Colonic mucosa (tissue), 4 donors: ENCODE results near the gene GPRC6A. TPM values are rescaled to one million over a fixed set of nuclear protein-coding genes. Genes with fewer than 3 reads are reported as not detected.

ENCODE experiments used
- DNase-seq: peaks from one replicate; pipeline ENCODE4 v3.0.0-alpha.2; 2020
- H3K27ac ChIP-seq: fragments of 200-600 bp; one replicate; pipeline ENCODE4 v1.8.0; 2021
- H3K27me3 ChIP-seq: fragments of 200-600 bp; one replicate; pipeline ENCODE4 v1.8.0; 2021
- H3K36me3 ChIP-seq: fragments of 200-600 bp; one replicate; pipeline ENCODE4 v1.8.0; 2021
- H3K4me1 ChIP-seq: fragments of 200-600 bp; one replicate; pipeline ENCODE4 v1.8.0; 2021; ENCODE audit warnings: mild to moderate bottlenecking
- H3K4me3 ChIP-seq: fragments of 200-600 bp; one replicate; pipeline ENCODE4 v1.8.0; 2021
- H3K9ac ChIP-seq, 2 donors: one replicate each; pipeline ENCODE4 v1.7.0; 2013; ENCODE audit warnings: control low read depth in 2 of 2, low read depth in 2 of 2, low read length in 2 of 2
- H3K9me3 ChIP-seq: fragments of 200-600 bp; one replicate; pipeline ENCODE4 v1.8.0; 2021
- intact Hi-C: fragments of 100-400 bp; cut with DNase I; formaldehyde crosslinking; loops from one replicate; pipeline ENCODE4 v1.14.1; 2022
- total RNA-seq, 2 donors: library from RNA; stranded (reverse); fragmentation: NEBNext Ultra II Directional in 1 of 2; extraction: Animal tissue kit (Norgen Biotek cat#: 25700) in 1 of 2; gene quantifications; one replicate each; pipeline ENCODE4 v1.2.1, GENCODE V29; 2021
- TF ChIP-seq, protein P1 (sequence below): fragments of 200-600 bp; IDR thresholded peaks from one replicate; pipeline ENCODE4 v1.8.0; 2022; ENCODE audit warnings: antibody characterized with exemption, mild to moderate bottlenecking
- donor health status: healthy.
- donor health status: DM: no; HTN: no; CAD: no.
- donor health status: DM: no; HTN: no; CAD: no.

GPRC6A gene
- total RNA-seq, 2 donors from 2014 or later, result 0.11 to 0.17 TPM

DNA sequence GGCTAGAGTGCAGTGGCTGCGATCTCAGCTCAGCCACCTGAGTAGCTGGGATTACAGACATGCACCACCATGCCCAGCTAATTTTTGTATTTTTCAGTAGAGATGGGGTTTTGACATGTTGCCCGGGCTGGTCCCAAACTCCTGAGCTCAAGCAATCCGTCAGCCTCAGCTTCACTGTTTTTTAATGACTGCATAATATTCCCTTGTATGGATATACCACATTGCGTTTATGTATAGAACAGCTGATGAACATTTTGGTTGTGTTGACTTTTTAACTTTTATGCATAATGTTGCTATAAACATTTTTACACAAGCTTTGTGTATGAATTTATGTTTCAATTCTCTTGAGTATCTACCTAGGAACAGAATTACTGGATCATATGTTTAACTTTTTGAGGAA is 43.9 kb upstream of the GPRC6A start:
- Histone ChIP-seq H3K27me3 (peaks cover 22% of the 10 kb centered on the region), H3K4me3 (no peak overlapping the region), H3K9ac (no peak overlapping the region), H3K27ac (no peak overlapping the region), H3K9me3 (no peaks in the 10 kb centered on the region), H3K4me1 (no peaks in the 10 kb centered on the region), H3K36me3 (no peaks in the 10 kb centered on the region)
- intact Hi-C loops, result no loop called here
- TF ChIP-seq, protein P1, sequence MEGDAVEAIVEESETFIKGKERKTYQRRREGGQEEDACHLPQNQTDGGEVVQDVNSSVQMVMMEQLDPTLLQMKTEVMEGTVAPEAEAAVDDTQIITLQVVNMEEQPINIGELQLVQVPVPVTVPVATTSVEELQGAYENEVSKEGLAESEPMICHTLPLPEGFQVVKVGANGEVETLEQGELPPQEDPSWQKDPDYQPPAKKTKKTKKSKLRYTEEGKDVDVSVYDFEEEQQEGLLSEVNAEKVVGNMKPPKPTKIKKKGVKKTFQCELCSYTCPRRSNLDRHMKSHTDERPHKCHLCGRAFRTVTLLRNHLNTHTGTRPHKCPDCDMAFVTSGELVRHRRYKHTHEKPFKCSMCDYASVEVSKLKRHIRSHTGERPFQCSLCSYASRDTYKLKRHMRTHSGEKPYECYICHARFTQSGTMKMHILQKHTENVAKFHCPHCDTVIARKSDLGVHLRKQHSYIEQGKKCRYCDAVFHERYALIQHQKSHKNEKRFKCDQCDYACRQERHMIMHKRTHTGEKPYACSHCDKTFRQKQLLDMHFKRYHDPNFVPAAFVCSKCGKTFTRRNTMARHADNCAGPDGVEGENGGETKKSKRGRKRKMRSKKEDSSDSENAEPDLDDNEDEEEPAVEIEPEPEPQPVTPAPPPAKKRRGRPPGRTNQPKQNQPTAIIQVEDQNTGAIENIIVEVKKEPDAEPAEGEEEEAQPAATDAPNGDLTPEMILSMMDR, result no peak
- DNase-seq, result no peak

DNA sequence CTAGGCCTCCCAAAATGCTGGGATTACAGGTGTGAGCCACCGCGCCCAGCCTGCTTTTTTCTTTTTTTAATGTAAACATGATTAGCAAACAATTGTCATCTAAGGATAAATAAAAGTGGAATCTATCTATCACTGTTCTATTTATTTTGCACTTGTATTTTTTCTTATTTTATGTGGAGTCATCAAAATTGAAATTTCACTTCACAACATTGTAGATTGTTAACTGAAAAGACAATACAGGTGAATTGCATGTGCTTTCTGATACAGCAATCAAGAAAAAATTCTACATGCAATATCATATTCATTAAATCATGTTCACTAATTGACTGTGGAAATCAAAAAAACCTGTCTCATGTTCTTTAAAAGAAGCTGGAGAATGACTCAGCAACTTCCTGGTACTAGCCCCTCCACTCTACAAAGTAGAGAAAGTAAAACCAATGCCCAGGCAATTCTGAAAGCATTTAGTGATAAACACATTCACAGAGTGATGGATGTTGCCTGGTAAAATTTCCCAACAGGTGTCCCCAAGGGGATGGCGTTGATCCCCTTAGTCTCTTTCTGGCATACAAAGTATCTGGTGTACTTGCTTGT is 37.5 kb upstream of the GPRC6A start:
- H3K9ac ChIP-seq, result no peak overlapping the region
- intact Hi-C loops, result no loop called here
- H3K27ac ChIP-seq, result no peak overlapping the region
- H3K36me3 ChIP-seq, result no peaks in the 10 kb centered on the region
- no peak overlapping the region for H3K4me3 ChIP-seq
- H3K4me1 ChIP-seq, result no peaks in the 10 kb centered on the region
- TF ChIP-seq, protein P1, result no peak
- DNase-seq, result no peak
- no peaks in the 10 kb centered on the region for H3K27me3 ChIP-seq
- no peaks in the 10 kb centered on the region for H3K9me3 ChIP-seq

DNA sequence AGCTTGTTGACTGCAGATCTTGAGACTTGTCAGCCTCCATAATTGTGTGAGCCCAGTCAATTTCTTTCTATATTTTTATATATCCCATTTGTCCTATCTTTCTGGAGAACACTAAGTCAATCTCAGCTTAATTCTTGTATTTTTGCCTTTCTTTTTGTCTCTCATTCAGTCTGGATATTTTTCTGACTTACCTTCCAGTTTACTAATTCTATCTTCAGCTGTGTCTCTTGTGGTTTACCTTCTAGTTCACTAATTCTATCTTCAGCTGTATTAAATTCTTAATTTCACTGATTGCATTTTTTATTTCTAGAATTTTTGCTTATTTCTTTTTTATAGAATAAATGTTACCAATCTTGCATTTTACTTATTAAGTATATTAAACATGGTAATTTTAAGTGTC is 30.4 kb upstream of the GPRC6A start:
- H3K27ac ChIP-seq, result no peak overlapping the region
- H3K9me3 ChIP-seq, result no peaks in the 10 kb centered on the region
- H3K9ac ChIP-seq, result no peak overlapping the region
- no peaks in the 10 kb centered on the region for H3K4me1 ChIP-seq
- TF ChIP-seq, protein P1, result no peak
- H3K27me3 ChIP-seq, result no peaks in the 10 kb centered on the region
- no peak overlapping the region for H3K4me3 ChIP-seq
- no peaks in the 10 kb centered on the region for H3K36me3 ChIP-seq
- intact Hi-C loops, result no loop called here
- no peak for DNase-seq

DNA sequence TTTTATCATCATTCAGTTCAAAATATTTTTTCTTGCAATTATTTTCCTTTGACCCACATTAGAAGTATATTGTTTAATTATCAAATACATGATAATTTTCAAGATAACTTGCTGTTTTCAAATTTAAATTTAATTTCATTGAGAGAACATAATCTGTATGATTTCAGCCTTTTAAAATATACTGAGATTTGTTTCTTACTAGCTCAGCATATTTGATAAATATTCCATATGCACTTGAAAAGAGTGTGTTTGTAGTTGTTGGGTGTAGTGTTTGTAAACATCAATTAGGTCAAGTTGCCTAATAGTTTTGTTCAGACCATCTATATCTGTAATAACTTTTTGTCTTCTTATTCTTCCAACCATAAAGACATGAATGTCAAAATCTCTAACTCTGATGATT is 29.2 kb upstream of the GPRC6A start:
- TF ChIP-seq, protein P1, result no peak
- H3K27ac ChIP-seq, result no peak overlapping the region
- H3K27me3 ChIP-seq, result no peaks in the 10 kb centered on the region
- H3K9me3 ChIP-seq, result no peaks in the 10 kb centered on the region
- no peak for DNase-seq
- no peaks in the 10 kb centered on the region for H3K36me3 ChIP-seq
- no peaks in the 10 kb centered on the region for H3K4me1 ChIP-seq
- no peak overlapping the region for H3K9ac ChIP-seq
- intact Hi-C loops, result no loop called here
- no peak overlapping the region for H3K4me3 ChIP-seq

DNA sequence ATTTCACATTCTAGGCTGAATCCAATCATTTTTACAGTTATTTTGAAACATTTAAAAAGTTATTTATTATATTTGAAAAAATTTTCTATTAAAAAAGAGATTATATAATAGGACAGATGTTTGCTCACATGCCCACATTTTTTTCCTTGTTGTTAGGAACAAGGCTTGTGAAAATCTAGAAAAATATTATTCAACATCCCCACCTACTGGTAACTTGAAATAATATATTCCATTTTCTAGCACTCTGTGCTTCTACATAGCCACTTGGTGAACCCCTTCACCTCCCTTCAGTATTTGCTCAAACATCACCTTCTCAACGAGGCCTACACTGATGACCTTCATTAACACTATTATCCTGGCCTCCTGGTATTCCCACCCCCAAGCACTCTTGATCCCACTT is 18.3 kb upstream of the GPRC6A start:
- no peak overlapping the region for H3K4me3 ChIP-seq
- no peaks in the 10 kb centered on the region for H3K9me3 ChIP-seq
- no peaks in the 10 kb centered on the region for H3K4me1 ChIP-seq
- no peaks in the 10 kb centered on the region for H3K36me3 ChIP-seq
- no peak overlapping the region for H3K27ac ChIP-seq
- intact Hi-C loops, result loop anchor here (5.0 kb wide), 1 partner anchor 65 kb away; no protein-coding TSS in a partner anchor
- no peak for DNase-seq
- TF ChIP-seq, protein P1, result no peak
- no peak overlapping the region for H3K9ac ChIP-seq
- H3K27me3 ChIP-seq, result no peaks in the 10 kb centered on the region
